GM21619 (cell line): Measurements from ENCODE around the gene CA7.
"Not testable (repeated sequence)": the region's sequence is repeated elsewhere in the genome, so short reads cannot be mapped to it uniquely, and the experiment has no call there.

ENCODE experiments used
- ATAC-seq: cut with Tn5 transposase; IDR thresholded peaks from one replicate; pipeline ENCODE4 v1.9.1; 2021; ENCODE audit not compliant: unreplicated experiment

CA7 gene

GRCh38 chr16:66895999-66896398 lies 51.8 kb downstream of the CA7 start:
- no peak for ATAC-seq

GRCh38 chr16:66896682-66897081 lies 52.5 kb downstream of the CA7 start:
- ATAC-seq = not testable (repeated sequence)

GRCh38 chr16:66898207-66898606 lies 54.0 kb downstream of the CA7 start:
- ATAC-seq = no peak

- no peak for ATAC-seq
Measured at GRCh38 chr16:66898933-66899309, 54.7 kb downstream of the CA7 start.

GRCh38 chr16:66899310-66899944 lies 55.2 kb downstream of the CA7 start:
- no peak for ATAC-seq

- ATAC-seq = no peak
Measured at GRCh38 chr16:66899945-66900710, 55.9 kb downstream of the CA7 start.

GRCh38 chr16:66900721-66901441 lies 56.7 kb downstream of the CA7 start:
- no peak for ATAC-seq

GRCh38 chr16:66901626-66902025 lies 57.4 kb downstream of the CA7 start:
- no peak for ATAC-seq

GRCh38 chr16:66902648-66903543 lies 58.7 kb downstream of the CA7 start:
- ATAC-seq = no peak
